Kidney tubule cell (primary cell): ENCODE measurements around the gene SPRED1.
"Not testable (repeated sequence)": the region's sequence is repeated elsewhere in the genome, so short reads cannot be mapped to it uniquely, and the experiment has no call there.

Experiments
- DNase-seq: peaks from one replicate; pipeline ENCODE4 v3.0.0-alpha.2; 2018; ENCODE audit warnings: low spot score

Gene SPRED1

DNA sequence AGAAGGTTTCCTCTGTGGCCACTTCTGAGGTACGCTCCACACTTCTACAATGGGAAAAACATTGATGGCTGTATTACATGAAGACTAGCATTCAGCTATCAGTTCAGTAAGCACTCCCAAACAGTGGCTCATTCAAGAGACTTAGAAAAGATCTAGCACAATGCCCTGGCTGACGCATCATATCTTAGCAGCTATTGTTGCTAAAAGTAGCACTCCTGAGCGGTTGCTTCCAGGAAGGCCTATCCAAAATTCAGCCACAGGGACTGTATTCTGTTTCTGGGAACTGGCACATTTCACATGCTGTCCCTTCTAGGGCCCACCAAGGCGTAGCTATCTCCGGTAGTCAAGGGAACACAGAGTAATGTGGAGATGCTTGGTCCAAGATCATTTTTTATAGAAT, 21.2 kb upstream of the SPRED1 start:
- no peak for DNase-seq

GRCh38 chr15:38237021-38237420, 15.6 kb upstream of the SPRED1 start:
- DNase-seq: not testable (repeated sequence)

DNA sequence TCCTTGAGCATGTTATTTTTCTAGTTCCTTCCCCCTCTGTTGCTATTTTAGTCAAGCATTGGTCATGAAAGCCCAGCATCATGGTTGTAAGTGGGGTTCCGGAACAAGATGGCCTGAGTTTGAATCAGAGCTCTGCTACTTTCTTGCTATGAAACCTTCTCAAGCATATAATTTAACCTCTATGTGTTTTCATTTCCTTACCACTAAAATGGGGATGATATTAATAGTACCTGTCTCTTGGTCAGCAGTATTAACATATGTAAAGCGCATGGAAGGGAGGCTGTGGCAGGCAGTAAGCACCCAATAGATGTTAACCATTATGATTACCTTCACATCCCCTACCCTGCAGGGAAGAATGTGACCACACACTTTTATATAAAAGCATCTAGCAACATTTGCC, 14.3 kb upstream of the SPRED1 start:
- DNase-seq: no peak

GRCh38 chr15:38242055-38242454, 10.6 kb upstream of the SPRED1 start:
- DNase-seq: no peak

GRCh38 chr15:38243278-38244055, 9.2 kb upstream of the SPRED1 start:
- no peak for DNase-seq

GRCh38 chr15:38247336-38247735, 5.3 kb upstream of the SPRED1 start:
- no peak for DNase-seq

DNA sequence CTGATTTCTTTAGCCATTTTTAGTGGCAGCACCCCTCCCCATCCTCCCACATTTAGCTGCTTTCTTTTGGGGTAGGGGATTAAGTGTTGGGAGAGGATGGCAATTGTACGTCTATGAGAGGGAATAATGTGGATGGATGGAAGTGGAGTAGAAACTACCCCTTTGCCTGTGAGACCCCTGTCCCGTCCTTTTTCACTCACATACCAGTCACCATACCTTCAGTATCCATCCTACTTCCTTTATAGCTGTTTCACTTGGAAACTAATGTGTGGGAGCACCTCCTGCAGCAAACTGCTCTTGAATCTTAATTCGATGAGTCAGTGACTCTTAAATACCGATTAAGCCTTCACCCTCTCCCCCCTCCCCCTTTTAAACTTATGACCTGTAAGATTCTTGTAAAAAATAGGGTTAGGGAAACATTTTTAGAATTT, 730 bp downstream of the SPRED1 start:
- DNase-seq: peak; percentile 76

DNA sequence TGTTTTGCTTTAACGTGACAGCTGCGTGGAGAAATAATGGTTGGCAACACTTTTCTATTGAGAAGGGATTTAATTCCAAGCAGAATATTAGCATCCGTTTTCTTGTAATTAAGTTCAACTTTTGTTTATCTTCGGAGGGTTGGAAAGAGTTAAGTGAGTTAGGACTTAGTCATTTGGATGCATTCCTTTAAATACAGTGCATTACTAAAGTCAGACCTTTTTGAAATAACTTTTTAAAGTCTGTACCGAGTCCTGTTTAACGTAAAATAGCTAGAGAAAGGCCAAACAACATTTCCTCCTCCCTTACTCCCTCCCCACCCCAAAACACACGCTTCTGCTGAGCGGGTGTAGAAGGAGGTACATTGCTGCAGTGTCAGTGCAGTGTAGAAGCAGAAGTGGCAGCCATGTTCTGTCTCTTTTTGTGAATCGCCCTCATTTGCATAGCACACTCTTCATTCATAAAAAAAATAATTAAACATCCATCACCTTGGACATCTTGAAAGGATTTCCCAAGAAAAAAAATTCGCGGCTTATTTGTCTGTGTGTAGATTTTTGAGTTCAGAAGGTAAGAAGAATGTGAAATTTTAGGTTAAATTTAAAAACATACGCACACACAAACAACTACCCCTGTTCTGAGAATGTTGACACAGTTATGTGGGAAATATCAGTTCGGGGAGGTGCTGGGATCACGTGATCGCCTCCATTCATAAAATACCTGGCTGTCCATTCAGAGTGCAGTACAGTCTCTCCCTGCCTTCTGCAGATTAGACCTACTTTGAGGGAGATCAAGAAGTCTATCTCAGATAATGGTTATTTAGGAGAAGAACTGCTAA, 1.6 kb downstream of the SPRED1 start:
- DNase-seq: peak; percentile 71

- no peak for DNase-seq
Observed at GRCh38 chr15:38255690-38256089, 3.1 kb downstream of the SPRED1 start.

DNA sequence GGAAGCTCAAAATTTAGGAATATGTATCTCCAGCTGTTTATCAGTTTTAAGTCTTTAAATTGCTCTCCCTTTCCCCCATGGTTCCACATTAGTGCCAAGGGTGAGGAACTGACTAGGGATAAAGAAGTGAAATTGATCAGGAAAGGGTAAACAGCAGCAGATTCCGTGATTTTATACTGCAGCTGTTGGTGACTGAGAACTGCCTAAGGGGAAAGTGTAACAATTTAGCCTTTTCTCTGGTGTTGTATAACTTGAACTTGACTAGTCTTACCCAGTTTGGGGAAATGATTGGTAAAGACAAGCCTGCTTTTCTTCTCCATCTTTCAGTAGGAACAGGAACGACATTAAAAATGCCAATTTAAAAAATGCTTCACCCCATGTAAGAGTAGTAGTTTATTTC, 5.0 kb downstream of the SPRED1 start:
- DNase-seq: no peak

GRCh38 chr15:38259134-38259533, 6.5 kb downstream of the SPRED1 start:
- DNase-seq: no peak

DNA sequence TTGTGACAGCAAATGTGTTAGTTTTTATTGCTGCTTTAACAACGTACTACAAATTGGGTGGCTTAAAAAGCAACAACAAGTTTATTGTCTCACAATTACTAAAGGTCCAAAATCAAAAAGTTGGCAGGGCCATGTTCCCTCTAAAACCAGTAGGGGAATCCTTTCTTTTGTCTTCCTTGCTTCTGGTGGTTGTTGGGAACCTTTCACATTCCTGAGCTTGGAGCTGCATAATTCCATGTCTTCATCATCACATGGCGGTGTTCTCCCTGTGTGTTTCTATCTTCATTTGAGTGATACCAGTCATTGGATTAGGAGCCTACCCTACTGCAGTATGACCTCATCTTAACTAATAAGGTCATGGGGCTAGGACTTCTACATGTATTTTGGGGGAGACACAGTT, 7.4 kb downstream of the SPRED1 start:
- DNase-seq: peak; percentile 65

- no peak for DNase-seq
Observed at GRCh38 chr15:38263251-38263650, 10.6 kb downstream of the SPRED1 start.

DNA sequence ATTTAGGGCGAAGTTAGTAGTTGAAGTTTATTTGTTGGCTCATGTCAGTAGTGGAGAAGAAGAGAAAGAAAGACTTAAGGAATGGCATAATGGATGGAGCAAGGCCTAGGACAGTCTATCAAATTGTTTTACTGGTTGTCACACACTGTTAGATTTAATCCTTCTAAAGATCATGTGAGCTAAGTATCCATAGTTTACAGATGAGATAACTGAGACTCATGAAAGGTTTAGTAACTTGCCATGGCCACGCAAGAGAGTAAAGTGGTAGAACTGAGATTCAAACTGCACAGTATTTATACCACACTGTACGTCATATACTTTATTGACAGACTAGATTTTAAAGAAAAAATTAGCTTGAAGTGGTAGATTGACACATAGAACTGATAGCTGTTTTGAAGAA, 11.4 kb downstream of the SPRED1 start:
- peak; percentile 40 for DNase-seq

DNA sequence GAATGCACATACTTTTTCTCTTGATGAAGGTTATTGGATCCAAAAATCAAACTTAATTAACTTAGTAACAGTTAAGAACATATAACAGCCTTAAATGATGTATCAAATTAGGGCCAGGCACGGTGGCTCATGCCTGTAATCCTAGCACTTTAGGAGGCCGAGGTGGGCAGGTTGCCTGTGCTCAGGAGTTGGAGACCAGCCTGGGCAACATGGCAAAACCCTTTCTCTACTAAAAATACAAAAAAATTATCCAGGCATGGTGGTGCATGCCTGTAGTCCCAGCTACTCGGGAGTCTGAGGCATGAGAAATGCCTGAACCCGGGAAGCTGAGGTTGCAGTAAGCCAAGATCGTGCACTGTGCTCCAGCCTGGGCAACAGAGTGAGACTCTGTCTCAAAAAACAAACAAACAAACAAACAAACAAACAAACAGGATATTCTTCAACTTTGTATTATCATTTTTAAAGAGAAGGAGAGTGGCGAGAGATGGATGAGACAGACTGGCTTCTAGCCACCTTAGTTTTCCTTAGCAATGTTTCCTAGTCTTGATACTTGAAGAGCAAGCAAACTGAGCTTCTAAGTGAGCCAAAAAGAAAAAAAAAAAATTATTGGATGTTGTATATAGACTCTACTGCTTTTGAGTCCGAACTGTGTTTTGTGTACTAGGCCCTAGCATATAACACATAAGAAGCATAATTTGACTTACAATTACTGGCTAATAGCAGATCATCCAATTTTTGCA, 13.8 kb downstream of the SPRED1 start:
- peak; percentile 9 for DNase-seq

GRCh38 chr15:38267421-38268022, 14.9 kb downstream of the SPRED1 start:
- peak; percentile 12 for DNase-seq

DNA sequence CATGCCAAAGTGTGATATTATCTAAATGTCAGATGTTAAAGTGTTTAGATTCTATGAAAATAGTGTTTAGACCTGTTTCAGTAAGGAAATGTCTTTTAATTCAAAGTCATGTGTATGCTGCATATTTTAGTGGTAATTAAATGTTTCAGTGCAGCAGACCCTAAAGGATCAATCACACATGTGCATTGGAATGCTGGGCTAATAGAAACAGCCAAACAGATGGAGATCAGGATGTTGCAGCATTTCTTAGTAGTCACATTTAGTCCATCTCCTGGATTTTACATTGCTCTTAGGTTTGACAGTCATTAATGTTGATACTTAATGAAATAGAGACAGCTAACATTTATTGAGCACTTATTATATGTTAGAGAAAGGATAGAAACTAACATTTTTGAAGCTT, 18.5 kb downstream of the SPRED1 start:
- DNase-seq: no peak

GRCh38 chr15:38271895-38272294, 19.3 kb downstream of the SPRED1 start:
- no peak for DNase-seq

DNA sequence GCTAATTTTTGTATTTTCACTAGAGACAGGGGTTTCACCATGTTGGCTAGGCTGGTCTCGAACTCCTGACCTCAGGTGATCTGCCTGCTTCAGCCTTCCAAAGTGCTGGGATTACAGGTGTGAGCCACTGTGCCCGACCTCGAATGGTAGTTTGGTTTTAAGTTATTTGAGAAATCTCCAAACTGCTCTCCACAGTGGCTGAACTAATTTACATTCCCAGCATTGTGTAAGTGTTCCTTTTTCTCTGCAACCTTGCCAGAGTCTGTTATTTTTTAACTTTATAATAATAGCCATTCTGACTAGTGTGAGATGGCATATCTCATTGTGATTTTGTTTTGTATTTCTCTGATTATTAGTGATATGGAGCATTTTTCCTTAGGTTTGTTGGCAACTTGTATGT, 19.8 kb downstream of the SPRED1 start:
- peak; percentile 68 for DNase-seq

DNA sequence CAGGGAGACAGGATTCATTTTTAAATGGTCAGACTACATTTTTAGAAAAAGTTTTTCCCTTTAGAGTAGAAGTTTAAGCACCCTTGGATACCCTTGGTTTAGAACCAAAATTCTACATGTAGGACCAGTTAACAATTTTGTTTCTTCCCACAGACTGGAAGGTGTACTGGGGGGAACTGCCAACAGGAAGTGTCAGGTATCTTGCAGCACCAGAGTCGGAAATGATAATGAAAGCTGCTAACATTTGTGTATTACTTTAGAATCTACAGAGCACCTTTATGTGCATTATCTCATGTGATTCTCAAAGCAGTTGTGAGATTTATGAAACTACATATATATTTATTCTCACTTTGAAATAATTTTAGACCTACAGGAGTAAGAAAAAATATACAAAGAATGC, 21.5 kb downstream of the SPRED1 start:
- DNase-seq: no peak

GRCh38 chr15:38275959-38276358, 23.3 kb downstream of the SPRED1 start:
- no peak for DNase-seq

DNA sequence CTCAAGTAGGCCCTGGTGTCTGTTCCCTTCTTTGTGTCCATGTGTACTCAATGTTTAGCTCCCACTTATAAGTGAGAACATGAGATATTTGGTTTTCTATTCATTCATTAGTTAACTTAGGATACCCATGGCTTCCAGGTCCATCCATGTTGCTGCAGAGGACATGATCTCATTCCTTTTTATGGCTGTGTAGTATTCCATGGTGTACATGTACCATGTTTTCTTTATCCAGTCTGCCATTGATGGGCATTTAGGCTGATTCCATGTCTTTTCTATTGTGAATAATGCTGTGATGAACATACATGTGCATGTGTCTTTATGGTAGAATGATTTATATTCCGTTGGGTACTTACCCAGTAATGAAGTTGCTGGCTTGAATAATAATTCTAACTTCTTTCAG, 24.6 kb downstream of the SPRED1 start:
- not testable (repeated sequence) for DNase-seq
